ENCODE results near the gene NLGN1. TPM values are rescaled to one million over a fixed set of nuclear protein-coding genes. Genes with fewer than 3 reads are reported as not detected.

NLGN1 gene
- total and polyA plus RNA-seq, 12 donors = 0.88 to 19.9 (median 12.6) TPM

DNA sequence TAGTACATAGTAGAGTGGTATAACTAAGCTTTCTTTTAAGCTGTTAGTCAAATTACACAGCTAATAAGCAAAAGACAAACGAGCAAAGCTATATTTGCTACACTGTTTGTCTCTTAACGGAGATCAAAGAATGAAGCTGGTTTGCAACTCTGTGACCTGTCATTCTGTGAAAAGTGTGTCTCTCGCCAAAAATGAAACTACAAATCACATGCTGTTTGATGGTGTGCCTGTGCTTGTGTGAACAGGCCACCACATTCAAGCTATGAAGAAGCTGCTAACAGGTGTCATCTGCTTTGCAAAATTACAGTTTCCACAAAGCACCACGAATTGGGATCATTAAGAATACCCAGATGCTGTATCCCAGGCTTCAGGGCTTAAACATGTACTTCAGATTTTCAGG is 793.8 kb downstream of the NLGN1 start:
- TF ChIP-seq CTCF (IDR thresholded peaks at IDR 0.05) = no peak
- no peaks in the 10 kb centered on the region for H3K36me3 ChIP-seq
- H3K4me3 ChIP-seq = no peak overlapping the region
- peak overlapping the region in 1 of 10 donors; percentile 32 for H3K27ac ChIP-seq
- H3K27me3 ChIP-seq = no peaks in the 10 kb centered on the region
- peaks cover 0 to 11% (median 0%) of the 10 kb centered on the region in 9 donors for H3K4me1 ChIP-seq
- DNase-seq (no peak), ATAC-seq (peak in 3 of 8 donors; percentile 52 to 74 (median 61))
- H3K9me3 ChIP-seq = no peaks in the 10 kb centered on the region
- 21 to 29% methylated on average over 4 of the region's 4 CpGs for WGBS, 2 donors
- intact Hi-C loops (cut with DNase I) = no loop called here

GRCh38 chr3:174191895-174192294 is 794.4 kb downstream of the NLGN1 start:
- no peaks in the 10 kb centered on the region for H3K27me3 ChIP-seq
- H3K4me3 ChIP-seq = no peak overlapping the region
- no peaks in the 10 kb centered on the region for H3K9me3 ChIP-seq
- ATAC-seq (no peak), DNase-seq (no peak)
- WGBS, 2 donors = 53 to 61% methylated on average over 2 of the region's 2 CpGs
- intact Hi-C loops (cut with DNase I) = no loop called here
- no peak for TF ChIP-seq CTCF (IDR thresholded peaks at IDR 0.05)
- H3K36me3 ChIP-seq = no peaks in the 10 kb centered on the region
- H3K4me1 ChIP-seq = peaks cover 0 to 11% (median 0%) of the 10 kb centered on the region in 9 donors
- no peak overlapping the region for H3K27ac ChIP-seq

GRCh38 chr3:174192471-174192870 is 794.9 kb downstream of the NLGN1 start:
- intact Hi-C loops (cut with DNase I) = no loop called here
- 70 to 77% methylated on average over 2 of the region's 2 CpGs for WGBS, 2 donors
- no peak for ATAC-seq

GRCh38 chr3:174193604-174194003 is 796.1 kb downstream of the NLGN1 start:
- DNase-seq (no peak), ATAC-seq (no peak)
- H3K27ac ChIP-seq = no peak overlapping the region
- peaks cover 0 to 11% (median 0%) of the 10 kb centered on the region in 9 donors for H3K4me1 ChIP-seq
- H3K27me3 ChIP-seq = no peaks in the 10 kb centered on the region
- no peak for TF ChIP-seq CTCF (IDR thresholded peaks at IDR 0.05)
- intact Hi-C loops (cut with DNase I) = no loop called here
- no peaks in the 10 kb centered on the region for H3K9me3 ChIP-seq
- no peaks in the 10 kb centered on the region for H3K36me3 ChIP-seq
- H3K4me3 ChIP-seq = no peak overlapping the region

More at GRCh38 chr3:174192471-174192870, 794.9 kb downstream of the NLGN1 start:
- H3K27me3 ChIP-seq = no peaks in the 10 kb centered on the region
- TF ChIP-seq CTCF (IDR thresholded peaks at IDR 0.05) = no peak
- no peak overlapping the region for H3K27ac ChIP-seq
- no peak overlapping the region for H3K4me3 ChIP-seq
- no peak for DNase-seq
- no peaks in the 10 kb centered on the region for H3K9me3 ChIP-seq
- no peaks in the 10 kb centered on the region for H3K36me3 ChIP-seq
- H3K4me1 ChIP-seq = peaks cover 0 to 11% (median 0%) of the 10 kb centered on the region in 9 donors

Measured in heart right ventricle (tissue), 16 donors.